Adrenal gland (tissue), 12 donors: ENCODE data around the gene SSH2. TPM values are rescaled to one million over a fixed set of nuclear protein-coding genes. Genes with fewer than 3 reads are reported as not detected.

Source experiments
- DNase-seq, 7 donors: peaks; one replicate each; pipeline ENCODE4 v3.0.0-alpha.2; 2019 to 2020
- H3K27ac ChIP-seq, 5 donors: fragments of 200-600 bp; sonication (generic) in 4 of 5; 1 replicate in 3 of 5; 2 replicates in 2 of 5; pipeline versions ENCODE4 v1.5.1 to v1.8.0; 2016 to 2020; ENCODE audit warnings: mild to moderate bottlenecking in 1 of 5
- H3K27me3 ChIP-seq: fragments of 200-600 bp; 2 replicates; pipeline ENCODE4 v1.8.0; 2021
- H3K36me3 ChIP-seq, 2 donors: fragments of 200-600 bp; replicated peaks in 1 of 2; 1 replicate in 1 of 2; 2 replicates in 1 of 2; pipeline versions ENCODE4 v1.5.1 to v1.8.0; 2018 to 2022
- H3K4me1 ChIP-seq, 2 donors: fragments of 200-600 bp; replicated peaks in 1 of 2; 1 replicate in 1 of 2; 2 replicates in 1 of 2; pipeline versions ENCODE4 v1.5.1 to v1.8.0; 2018 to 2021
- H3K4me3 ChIP-seq, 4 donors: fragments of 200-600 bp; sonication (generic) in 3 of 4; one replicate each; pipeline ENCODE4 v1.5.1; 2016 to 2018
- H3K9me3 ChIP-seq, 3 donors: fragments of 200-600 bp; sonication (generic) in 1 of 3; replicated peaks in 1 of 3; 1 replicate in 2 of 3; 2 replicates in 1 of 3; pipeline versions ENCODE4 v1.5.1 to v1.8.0; 2016 to 2021
- POLR2A ChIP-seq, 2 donors: fragments of 450-650 bp; IDR thresholded peaks; one replicate each; pipeline ENCODE4 v1.6.1; 2017; ENCODE audit warnings: antibody characterized with exemption in 2 of 2, mild to moderate bottlenecking in 2 of 2, moderate library complexity in 1 of 2
- WGBS, 4 donors: extraction: QIAGEN DNeasy Blood & Tissue Kit in 2 of 4; methylation state at CpG; one replicate each; pipeline versions ENCODE4 v1.1.5 to v1.1.7; 2013 to 2017; 5-methylcytosine and 5-hydroxymethylcytosine counted together
- intact Hi-C, 2 donors: fragments of 100-400 bp; cut with DNase I; formaldehyde crosslinking; loops; one replicate each; pipeline versions ENCODE4 v1.14.1 to v1.15.0; 2022 to 2023
- polyA plus RNA-seq, 3 donors: library from polyadenylated mRNA; stranded (reverse); fragments of 200-250 nt in 2 of 3; fragments of 350-450 nt in 1 of 3; fragmentation: Illumina TruSeq in 1 of 3; extraction: RNeasy Lipid Tissue Mini Kit (QIAGEN cat#74804) in 1 of 3; gene quantifications; one replicate each; pipeline ENCODE4 v1.2.3, GENCODE V29; 2013 to 2014
- total RNA-seq, 9 donors: library from RNA; depleted of rRNA in 4 of 9; stranded (reverse); fragments of >200 nt in 4 of 9; fragments of 120-200 nt in 1 of 9; fragmentation: NEBNext Ultra II Directional in 1 of 9; extraction: Animal tissue kit (Norgen Biotek cat#: 25700) in 1 of 9; gene quantifications; one replicate each; pipeline versions ENCODE4 v1.1.0 to v1.2.4, GENCODE V29; 2013 to 2023
- TF ChIP-seq, protein P1 (sequence below), 6 experiments: fragments of 450-650 bp in 4 of 6; fragments of 200-600 bp in 2 of 6; sonication (generic) in 1 of 6; IDR thresholded peaks; 1 replicate in 5 of 6; 2 replicates in 1 of 6; pipeline versions ENCODE4 v1.5.1 to v1.8.0; 2016 to 2021; ENCODE audit warnings: antibody characterized with exemption in 6 of 6, mild to moderate bottlenecking in 2 of 6, moderate library complexity in 1 of 6
- donor health status: healthy with polysubstance abuse.
- donor health status: Bipolar disorder and iron deficiency.
- donor health status: DM: yes; HTN: yes; CAD: no.
- donor health status: DM: no; HTN: no; CAD: no.
- donor health status: DM: no; HTN: no; CAD: no.
- donor health status: DM: yes; HTN: yes; CAD: no.

The SSH2 gene
- total and polyA plus RNA-seq, 12 donors, result 7.6 to 35.8 (median 20.8) TPM

DNA sequence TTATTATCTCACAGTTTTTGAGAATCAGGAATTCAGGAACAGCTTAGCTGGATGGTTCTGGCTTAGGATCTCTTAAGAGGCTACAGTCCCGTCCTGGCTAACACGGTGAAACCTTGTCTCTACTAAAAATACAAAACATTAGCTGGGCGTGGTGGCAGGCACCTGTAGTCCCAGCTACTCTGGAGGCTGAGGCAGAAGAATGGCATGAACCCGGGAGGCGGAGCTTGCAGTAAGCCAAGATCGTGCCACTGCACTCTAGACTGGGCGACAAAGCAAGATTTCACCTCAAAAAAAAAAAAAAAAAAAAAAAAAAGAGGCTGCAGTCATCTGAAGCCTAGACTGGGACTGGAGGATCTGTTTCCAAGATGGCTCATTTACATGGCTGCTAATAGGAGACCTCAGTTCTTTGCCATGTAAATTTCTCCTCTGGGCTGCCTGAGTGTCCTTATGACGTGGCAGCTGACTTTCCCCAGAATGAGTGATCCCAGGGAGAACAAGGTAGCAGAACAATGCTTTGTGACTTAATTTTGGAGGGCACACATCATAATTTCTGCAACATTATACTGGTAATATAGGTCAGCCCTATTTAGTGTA, 211.5 kb downstream of the SSH2 start:
- no peaks in the 10 kb centered on the region for H3K36me3 ChIP-seq
- intact Hi-C loops, result no loop called here
- no peak for DNase-seq
- H3K9me3 ChIP-seq, result no peaks in the 10 kb centered on the region
- H3K4me1 ChIP-seq, result peaks cover 0 to 20% of the 10 kb centered on the region in 2 donors
- 89 to 94% (median 94%) methylated on average over 7 to 8 of the region's 8 CpGs for WGBS, 4 donors
- H3K27ac ChIP-seq, result no peak overlapping the region
- H3K27me3 ChIP-seq, result no peaks in the 10 kb centered on the region
- H3K4me3 ChIP-seq, result no peak overlapping the region
- no peak for TF ChIP-seq POLR2A (IDR thresholded peaks at IDR 0.05)

DNA sequence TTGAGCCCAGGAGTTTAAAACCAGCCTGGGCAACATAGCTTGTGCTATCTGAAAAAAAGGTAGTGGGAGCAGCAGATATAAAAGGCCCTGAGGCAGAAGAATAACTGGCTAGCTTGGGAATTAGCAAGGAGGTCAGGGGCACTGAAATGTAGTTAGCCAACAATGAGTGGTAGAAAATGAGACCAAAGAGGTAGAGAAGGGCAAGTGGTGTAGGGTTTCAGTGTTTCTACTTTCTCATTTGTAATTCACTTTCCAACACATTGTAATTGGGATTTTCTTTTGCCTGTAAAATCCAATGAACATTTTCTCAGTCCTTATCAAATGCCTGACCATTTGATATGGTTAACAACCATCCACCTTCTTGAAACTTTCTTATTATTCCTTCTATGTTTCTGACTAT, 212.2 kb downstream of the SSH2 start:
- Histone ChIP-seq H3K36me3 (no peaks in the 10 kb centered on the region), H3K27me3 (no peaks in the 10 kb centered on the region), H3K27ac (no peak overlapping the region), H3K4me1 (peaks cover 0 to 14% of the 10 kb centered on the region in 2 donors), H3K9me3 (no peaks in the 10 kb centered on the region), H3K4me3 (no peak overlapping the region)
- intact Hi-C loops, result no loop called here
- no peak for DNase-seq
- TF ChIP-seq POLR2A (IDR thresholded peaks at IDR 0.05), result no peak
- TF ChIP-seq, protein P1, sequence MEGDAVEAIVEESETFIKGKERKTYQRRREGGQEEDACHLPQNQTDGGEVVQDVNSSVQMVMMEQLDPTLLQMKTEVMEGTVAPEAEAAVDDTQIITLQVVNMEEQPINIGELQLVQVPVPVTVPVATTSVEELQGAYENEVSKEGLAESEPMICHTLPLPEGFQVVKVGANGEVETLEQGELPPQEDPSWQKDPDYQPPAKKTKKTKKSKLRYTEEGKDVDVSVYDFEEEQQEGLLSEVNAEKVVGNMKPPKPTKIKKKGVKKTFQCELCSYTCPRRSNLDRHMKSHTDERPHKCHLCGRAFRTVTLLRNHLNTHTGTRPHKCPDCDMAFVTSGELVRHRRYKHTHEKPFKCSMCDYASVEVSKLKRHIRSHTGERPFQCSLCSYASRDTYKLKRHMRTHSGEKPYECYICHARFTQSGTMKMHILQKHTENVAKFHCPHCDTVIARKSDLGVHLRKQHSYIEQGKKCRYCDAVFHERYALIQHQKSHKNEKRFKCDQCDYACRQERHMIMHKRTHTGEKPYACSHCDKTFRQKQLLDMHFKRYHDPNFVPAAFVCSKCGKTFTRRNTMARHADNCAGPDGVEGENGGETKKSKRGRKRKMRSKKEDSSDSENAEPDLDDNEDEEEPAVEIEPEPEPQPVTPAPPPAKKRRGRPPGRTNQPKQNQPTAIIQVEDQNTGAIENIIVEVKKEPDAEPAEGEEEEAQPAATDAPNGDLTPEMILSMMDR (IDR thresholded peaks at IDR 0.05), result no peak

DNA sequence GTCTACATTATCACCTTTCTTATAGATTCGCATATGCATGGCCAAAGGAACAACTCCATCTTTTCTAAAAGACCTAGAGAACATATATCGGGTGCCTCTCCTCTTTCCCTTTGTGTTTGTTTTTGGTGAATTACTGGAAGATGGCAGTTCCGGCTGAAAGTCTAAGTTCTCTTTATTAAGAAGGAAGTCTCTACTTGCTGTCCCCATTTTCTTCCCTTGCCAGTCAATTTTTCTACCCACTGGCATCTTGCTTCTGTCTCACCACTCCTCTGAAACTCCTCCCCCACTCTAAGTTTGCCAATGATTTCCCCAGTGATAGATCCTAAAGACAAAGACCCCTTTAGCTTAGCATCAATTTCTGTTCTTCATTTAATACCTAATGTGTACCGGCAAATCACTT, 213.5 kb downstream of the SSH2 start:
- Histone ChIP-seq H3K36me3 (no peaks in the 10 kb centered on the region), H3K9me3 (no peaks in the 10 kb centered on the region), H3K4me1 (peaks cover 0 to 7% of the 10 kb centered on the region in 2 donors), H3K27me3 (no peaks in the 10 kb centered on the region), H3K27ac (no peak overlapping the region), H3K4me3 (no peak overlapping the region)
- intact Hi-C loops, result no loop called here
- TF ChIP-seq, protein P1 (IDR thresholded peaks at IDR 0.05), result no peak
- TF ChIP-seq POLR2A (IDR thresholded peaks at IDR 0.05), result no peak
- no peak for DNase-seq
- WGBS, 4 donors, result 83 to 94% (median 88%) methylated on average over 4 of the region's 4 CpGs

DNA sequence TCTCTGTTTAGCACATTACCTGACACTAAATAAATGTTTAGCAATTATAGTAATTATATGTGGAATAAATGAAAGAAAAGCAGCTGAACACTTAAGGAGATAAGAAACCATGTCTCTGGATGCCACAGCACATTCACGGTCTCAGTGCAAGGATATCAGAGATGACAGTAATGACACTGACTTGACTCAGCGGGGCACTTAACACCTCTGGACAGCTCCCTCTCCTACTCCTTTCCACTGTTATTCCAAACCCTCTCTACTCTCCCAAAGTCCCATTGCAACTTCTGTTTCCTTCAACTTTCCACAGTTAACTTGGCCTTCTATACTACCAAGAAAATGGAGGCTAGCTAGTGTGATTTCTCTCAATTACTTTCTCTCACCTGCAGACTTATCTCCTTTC, 214.3 kb downstream of the SSH2 start:
- intact Hi-C loops, result no loop called here
- WGBS, 4 donors, result 86 to 92% (median 90%) methylated on average over 2 of the region's 2 CpGs
- H3K27me3 ChIP-seq, result no peaks in the 10 kb centered on the region
- peaks cover 0 to 7% of the 10 kb centered on the region in 2 donors for H3K4me1 ChIP-seq
- no peak overlapping the region for H3K27ac ChIP-seq
- TF ChIP-seq, protein P1 (IDR thresholded peaks at IDR 0.05), result no peak
- TF ChIP-seq POLR2A (IDR thresholded peaks at IDR 0.05), result no peak
- H3K4me3 ChIP-seq, result no peak overlapping the region
- H3K36me3 ChIP-seq, result no peaks in the 10 kb centered on the region
- DNase-seq, result no peak
- no peaks in the 10 kb centered on the region for H3K9me3 ChIP-seq

DNA sequence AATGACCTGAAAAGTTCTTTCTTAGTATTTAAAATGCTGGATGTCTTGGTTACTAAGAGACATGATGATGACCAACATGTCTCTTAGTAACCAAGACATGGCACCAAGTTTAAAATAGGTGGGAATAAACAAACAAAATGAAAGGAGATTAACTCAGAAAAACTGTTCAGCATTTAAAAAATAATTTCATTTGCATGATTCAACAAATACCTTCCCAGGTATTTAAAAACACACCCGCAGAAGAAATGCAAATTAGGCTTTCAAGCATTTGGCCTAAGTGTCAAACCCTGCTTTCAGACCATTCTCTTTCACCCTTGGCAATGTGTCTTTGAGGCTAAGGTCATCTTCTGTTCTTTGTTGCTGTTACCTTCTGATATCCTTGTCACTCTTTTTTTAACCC, 215.9 kb downstream of the SSH2 start:
- TF ChIP-seq, protein P1 (IDR thresholded peaks at IDR 0.05), result no peak
- no peak for TF ChIP-seq POLR2A (IDR thresholded peaks at IDR 0.05)
- H3K27ac ChIP-seq, result no peak overlapping the region
- H3K4me3 ChIP-seq, result no peak overlapping the region
- intact Hi-C loops, result no loop called here
- DNase-seq, result no peak
- 91 to 100% (median 96%) methylated on average over 1 of the region's 1 CpG for WGBS, 4 donors
- no peaks in the 10 kb centered on the region for H3K36me3 ChIP-seq
- no peaks in the 10 kb centered on the region for H3K9me3 ChIP-seq
- no peaks in the 10 kb centered on the region for H3K27me3 ChIP-seq
- H3K4me1 ChIP-seq, result peaks cover 11 to 22% of the 10 kb centered on the region in 2 donors
